ENCODE measurements around the gene PRKCB.

DNA sequence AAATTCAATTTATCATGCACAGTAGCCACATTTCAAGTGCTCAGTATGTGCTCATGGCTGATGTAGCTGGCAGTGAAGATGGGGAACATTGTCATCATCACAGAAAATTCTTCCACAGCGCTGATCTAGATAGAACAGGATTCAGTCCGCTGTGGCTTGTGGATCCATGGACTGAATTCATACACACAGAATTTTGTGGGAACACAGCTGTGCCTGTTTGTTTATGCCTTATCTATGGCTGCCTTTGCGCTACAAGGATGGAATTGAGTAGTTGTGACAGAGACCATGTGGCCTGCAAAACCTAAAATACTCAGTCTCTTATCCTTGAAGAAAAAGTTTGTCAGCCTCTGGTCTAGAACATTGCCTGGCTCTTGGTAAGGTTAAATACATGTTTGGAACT is 128.4 kb downstream of the PRKCB start:
- TF ChIP-seq, protein P1, sequence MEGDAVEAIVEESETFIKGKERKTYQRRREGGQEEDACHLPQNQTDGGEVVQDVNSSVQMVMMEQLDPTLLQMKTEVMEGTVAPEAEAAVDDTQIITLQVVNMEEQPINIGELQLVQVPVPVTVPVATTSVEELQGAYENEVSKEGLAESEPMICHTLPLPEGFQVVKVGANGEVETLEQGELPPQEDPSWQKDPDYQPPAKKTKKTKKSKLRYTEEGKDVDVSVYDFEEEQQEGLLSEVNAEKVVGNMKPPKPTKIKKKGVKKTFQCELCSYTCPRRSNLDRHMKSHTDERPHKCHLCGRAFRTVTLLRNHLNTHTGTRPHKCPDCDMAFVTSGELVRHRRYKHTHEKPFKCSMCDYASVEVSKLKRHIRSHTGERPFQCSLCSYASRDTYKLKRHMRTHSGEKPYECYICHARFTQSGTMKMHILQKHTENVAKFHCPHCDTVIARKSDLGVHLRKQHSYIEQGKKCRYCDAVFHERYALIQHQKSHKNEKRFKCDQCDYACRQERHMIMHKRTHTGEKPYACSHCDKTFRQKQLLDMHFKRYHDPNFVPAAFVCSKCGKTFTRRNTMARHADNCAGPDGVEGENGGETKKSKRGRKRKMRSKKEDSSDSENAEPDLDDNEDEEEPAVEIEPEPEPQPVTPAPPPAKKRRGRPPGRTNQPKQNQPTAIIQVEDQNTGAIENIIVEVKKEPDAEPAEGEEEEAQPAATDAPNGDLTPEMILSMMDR (IDR thresholded peaks at IDR 0.05; ENCODE audit: poor library complexity), result no peak
- TF ChIP-seq EZH2 (IDR thresholded peaks at IDR 0.05; ENCODE audit: borderline replicate concordance), result no peak
